ENCODE data around the gene ZFP69B.

The ZFP69B gene

GRCh38 chr1:40449684-40450494, at the start of gene ZFP69B:
TSS of gene ZFP69B (plus strand) at chr1:40450476. CDS start at chr1:40450962, 486 bp downstream.
- DNase-seq: peak; percentile 77

DNA sequence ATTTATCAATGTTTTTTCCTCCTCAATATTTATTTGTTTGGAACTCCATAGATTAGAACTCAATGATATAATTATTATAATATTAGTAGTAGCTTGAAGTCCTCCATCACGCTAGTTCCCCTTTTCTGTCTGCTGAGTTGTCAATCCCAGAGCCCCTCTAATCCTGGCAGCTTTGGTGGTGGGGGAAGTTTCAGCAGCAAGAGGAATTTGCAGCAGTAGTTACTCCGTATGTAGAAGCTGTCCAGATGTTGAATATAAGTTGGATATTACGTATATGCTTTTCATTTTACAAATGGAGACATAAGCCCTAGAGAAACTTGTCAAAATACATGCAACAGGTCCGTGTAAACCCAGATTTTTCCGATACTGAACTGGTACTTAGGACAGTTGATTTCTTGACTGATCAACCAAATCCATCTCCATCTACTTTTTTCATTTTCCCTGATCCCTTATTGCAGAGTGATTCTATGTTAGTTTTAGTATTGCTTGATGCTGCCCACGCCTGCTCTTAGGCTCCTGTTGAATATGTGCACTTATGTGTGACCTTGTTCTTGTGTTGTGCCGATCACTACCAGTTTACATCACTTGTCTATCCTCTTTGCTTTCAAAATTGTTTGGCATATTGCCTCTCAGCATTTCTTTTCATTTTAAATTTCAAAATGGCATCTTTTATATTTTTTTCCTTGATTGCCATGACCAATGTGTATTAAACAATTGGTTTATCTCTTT, 48.6 kb upstream of the ZFP69B start:
- no peak for DNase-seq

DNA sequence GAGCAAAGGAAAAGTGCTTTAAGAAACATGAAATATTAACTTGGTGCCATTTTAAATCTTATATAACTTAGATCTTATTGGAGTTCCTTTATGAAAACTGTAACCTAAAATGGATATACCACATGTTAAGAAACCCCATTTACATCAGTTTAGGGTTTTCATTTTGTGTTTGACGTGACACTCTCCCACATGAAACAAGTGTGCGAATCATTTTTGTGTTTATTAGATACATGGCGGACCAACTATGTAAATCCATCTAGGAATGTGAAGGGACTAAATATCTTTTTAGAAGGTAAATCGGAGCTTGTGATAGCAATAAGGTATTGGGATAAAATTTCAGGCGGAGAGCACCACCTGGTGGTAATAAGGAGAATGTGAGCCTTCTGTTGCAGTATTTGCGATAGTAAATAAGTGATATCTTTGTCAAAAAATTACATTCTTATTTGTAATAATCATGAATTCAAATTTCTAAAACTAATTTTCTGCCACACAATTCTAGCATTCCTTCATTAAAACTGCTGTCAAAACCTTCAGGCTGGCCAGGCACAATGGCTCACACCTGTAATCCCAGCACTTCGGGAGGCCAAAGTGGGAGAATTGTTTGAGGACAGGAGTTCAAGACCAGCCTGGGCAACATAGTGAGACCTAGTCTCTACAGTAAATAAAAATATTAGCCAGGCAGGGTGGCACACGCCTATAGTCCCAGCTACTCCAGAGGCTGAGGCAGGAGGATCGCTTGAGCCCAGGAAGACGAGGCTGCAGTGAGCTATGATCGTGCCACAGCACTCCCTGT, 45.4 kb upstream of the ZFP69B start:
- no peak for DNase-seq

GRCh38 chr1:40405812-40406211, 44.5 kb upstream of the ZFP69B start:
- no peak for DNase-seq

DNA sequence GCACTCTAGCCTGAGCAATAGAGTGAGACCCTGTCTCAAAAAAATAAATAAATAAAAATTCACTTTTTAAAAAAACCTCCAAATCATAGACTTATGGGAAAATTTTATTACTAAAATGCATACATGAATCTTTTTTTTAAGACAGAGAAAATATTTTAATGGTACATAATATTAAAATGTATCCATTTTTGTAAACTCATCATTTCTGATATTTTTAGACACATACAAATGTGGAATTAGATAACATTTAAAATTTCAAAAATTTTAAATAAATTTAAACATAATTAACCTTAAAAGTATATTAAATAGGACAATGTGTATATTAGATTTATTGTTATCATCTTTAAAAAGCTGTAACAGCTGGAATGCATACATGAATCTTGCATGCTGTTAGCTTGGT, 42.8 kb upstream of the ZFP69B start:
- DNase-seq: no peak

DNA sequence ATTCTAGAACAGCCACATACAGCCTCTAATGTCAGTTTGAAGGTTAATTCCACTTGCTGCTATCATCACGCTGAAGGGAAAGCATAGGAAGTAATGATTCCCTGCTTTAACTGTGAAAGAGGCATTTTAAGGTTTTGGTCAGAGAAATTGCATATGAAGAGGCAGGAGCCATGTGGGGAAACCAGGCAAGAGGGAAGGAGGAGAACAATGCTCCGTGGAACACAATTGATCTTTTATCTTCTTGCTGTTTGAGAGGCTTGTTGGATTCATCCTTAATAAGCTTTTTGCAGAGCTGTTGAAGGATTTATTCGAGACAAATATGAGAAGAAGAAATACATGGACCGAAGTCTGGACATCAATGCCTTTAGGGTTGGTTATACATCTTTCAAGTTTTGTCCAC, 40.8 kb upstream of the ZFP69B start:
- no peak for DNase-seq

DNA sequence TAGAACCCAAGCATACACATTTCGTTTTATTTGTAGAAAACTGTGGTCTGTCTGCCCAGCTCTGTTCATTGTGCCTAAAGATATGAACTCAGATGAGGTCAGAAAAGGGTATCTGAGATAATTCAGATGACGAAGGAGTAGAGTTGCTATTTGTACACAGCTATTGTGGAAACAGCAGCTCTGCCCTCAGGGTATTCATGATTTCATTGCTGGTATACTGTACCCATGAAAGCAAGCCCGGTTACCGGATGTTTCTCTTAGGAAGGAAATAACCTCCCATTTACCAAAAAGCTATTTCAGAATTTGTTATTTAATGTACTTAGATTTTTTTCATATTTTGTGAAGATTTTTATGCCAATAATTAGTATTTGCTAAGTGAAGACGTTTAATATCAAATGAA, 39.0 kb upstream of the ZFP69B start:
- no peak for DNase-seq

DNA sequence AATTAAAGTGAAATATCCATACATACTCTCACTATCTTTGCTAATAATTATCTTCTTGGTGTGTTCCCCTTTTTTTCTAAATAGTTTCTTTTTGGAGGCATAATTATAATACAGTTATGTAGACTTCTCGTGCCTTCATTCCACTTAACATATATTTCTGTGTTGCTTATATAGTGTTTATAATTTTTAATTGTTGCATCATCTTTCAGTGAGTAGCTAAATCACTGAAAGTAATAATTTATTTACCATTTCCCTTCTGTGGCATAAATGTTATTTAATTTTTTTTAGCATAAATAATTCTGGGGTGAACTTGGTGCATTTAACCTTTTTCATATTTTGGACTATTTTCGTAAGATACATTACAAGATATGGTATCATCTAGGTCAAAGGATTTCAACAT, 38.4 kb upstream of the ZFP69B start:
- DNase-seq: no peak

DNA sequence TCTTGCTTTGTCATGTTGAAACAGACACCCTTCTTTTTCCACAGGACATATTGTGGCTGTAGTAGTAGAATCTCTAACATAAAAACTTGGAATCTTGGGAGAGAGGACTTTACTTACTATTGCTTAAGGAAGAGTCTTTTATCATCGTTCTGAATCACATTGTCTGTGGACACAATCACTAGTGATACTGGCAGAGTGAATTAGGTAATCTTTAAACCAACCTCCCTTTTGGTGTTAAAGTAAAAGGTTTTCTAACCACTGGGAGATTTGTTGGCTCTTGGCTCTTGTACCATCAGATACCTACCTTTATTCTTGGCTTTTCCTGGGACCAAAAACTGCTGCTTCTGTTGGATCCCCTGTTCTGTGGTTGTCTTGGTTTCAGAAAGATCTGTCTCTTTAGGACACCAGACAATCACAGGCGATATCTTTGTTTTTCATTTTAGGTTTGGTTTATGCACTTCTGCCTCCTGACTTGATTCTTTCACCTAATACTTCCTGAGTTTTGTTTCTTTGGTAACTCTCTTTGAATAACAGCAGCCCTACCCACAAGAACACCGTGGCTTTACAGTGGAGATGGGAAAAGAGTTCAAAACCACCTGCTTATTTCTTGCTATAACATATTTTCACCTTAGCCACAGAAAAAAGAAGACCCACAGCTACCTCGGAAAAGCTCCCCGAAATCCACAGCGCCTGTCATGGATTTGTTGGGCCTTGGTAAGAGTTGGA, 36.6 kb upstream of the ZFP69B start:
- DNase-seq: no peak

DNA sequence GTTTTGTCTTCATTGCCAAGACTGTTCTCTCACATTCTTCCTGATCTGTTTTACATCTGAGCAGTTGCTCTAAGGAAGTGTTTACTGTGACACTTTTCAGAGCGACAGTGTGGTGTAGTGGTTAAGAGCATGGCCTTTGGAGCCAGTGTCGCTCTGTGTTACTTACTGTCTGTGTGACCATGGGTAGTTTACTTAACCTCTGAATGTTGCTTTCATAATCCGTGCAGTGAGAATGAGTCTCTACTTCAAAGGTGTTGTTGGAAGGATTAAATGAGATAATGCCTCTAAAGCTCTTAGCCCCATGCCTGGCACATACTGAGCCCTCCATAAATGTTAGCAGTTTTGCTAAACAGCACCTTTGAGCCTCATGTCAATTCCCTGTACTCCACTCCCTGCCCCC, 35.9 kb upstream of the ZFP69B start:
- DNase-seq: no peak

GRCh38 chr1:40416709-40417108, 33.6 kb upstream of the ZFP69B start:
- no peak for DNase-seq

DNA sequence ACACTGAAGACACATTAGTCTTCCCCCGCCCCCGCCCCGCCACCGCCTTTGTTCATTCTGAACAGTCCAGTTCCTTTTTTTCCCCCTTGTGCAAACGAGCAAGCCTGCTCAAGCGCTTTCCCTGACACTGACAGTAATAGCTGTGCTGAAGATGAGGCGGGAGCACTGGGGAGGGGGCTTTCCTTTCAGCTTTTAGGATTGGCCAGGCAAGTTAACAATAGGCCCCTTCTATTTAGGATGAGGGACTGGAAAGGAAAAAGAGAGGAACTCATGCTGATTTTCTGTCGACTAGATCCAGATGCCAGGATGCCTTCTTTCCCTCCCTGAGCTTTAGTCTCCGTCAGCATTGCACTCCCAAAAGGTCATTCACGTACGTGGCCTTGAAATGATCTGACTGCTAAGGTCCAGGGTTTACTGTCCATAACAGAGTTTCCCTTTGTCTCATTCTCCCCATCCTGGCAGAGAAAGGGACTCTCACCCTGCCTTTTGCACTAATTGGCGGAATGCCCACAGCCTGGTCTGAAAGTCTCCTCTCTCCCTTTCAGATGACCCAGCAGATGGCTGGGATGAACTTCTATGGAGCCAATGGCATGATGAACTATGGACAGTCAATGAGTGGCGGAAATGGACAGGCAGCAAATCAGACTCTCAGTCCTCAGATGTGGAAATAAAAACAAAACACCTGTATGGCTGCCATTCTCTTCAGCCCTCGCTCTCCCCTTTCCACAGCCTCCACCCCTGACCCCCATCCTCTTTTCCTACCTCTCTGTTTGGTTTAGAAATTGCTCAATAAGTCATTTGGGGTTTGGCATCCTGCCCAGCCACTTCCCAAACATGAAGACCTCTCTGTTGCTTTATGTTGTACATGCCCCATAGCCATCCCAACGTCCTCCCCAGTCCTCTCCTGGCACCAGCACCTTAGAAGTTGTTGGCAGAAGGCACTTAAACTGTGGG, 28.6 kb upstream of the ZFP69B start:
- no peak for DNase-seq

GRCh38 chr1:40422630-40423263, 27.5 kb upstream of the ZFP69B start:
- no peak for DNase-seq

DNA sequence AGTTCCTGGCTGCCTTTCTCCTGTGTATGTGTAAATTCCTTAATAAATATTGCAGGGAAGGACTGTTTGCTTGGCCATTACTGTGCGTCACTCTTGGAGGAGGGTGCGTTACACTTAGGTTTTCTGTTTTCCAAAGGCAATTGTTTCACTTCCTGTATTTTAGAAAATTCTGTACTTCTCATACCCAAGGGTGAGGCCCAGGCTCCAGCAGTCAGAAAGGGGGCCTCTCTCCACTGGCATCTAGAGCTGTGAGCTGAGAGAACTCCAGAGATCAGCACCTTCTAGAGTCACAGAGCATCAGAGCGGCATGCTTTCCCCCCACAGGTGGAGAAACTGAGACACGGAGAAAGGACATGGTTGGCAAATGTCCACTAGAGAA, 27.0 kb upstream of the ZFP69B start:
- DNase-seq: no peak

DNA sequence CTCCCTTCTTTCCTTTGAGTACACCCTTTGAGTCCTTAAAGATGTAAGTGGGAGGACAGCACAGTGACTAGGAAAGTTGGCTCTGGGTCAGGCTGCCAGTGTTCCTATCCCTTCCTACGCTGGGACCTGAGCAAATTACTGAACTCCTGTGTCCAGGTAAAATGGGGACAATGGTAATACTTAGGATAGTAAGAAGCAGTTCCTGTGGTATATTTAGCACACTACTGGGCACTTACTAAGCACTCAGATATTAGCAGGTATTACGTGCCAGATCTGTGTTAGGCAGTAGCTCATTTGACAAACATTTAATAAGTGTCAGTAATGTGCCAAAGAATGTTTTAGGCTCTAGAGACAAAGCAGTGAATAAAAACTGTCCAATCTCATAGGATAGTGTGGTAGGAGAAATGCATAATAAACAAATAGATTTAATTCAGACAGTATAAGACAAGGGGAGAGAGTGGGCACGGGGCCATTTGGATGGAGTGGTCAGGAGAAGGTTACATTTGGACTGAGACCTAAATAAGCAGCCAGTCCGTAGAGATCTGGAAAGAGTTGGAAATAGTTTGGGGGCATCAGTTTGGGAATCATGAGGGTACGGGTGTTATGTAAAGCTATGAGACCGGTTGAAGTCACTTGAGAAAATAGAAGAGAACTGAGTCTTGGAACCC, 26.2 kb upstream of the ZFP69B start:
- no peak for DNase-seq

DNA sequence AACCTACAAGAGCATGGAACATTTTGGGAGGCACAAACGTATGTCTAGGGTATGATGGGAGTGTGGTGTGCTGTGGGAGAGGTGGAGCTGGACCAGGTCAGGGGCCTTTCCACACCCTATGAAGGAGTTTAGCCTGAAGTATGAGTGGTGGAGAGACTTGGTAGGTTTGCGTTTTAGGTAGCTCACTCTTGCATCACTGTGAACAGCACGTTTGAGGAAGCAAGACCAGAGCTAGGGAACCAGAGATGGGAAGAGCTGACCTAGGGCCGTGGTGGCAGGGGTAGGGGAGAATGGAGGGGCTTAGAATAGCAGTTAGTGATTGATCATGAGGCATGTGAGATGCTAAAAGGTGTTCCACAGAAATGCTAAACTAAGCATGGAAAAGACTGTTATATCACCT, 25.1 kb upstream of the ZFP69B start:
- DNase-seq: no peak

DNA sequence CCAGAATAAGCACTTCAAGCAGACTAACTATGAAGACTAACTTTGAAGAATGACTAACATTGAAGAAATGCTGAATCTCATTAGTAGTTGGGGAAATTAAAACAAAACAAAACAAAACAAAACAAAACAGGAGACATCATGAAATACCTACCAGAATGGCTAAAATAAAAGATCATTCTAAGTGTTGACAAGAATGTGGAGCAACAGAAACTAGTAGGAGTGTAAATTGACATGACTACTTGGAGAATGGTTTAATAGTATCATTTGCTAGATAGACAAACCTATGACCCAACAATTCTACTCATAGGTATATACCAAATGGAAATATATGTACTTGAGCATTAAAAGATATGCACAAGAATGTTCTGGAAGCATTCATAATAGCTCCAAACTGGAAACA, 18.9 kb upstream of the ZFP69B start:
- DNase-seq: no peak

GRCh38 chr1:40432644-40433390, 17.5 kb upstream of the ZFP69B start:
- DNase-seq: no peak

- DNase-seq: no peak
These were observed 14.8 kb upstream of the ZFP69B start for GRCh38 chr1:40435471-40435870.

DNA sequence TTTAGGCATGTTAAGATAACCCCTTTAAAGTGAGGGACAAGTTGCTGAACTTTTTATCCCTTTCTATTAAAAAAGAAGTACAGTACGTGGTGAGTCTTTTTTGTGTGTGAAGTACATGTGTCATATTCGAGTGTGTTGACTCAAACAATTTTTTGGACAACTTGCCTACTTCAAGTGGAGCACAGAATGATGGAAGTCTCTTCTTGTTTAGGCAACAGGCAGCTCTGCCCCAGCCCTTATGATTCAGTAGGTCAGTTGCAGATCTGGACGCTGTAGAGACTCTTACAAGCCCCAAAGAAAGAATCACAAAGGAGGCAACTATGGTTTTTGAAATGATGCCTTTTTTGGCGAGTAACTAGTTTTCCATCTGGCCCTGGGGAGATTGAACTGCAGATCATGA, 14.4 kb upstream of the ZFP69B start:
- DNase-seq: no peak
